Left lobe of liver (tissue), 2 donors: ENCODE results near the gene NUP54. TPM values are rescaled to one million over a fixed set of nuclear protein-coding genes. Genes with fewer than 3 reads are reported as not detected.

Experiments used
- ATAC-seq: fragments of 200-7000 bp; cut with Tn5 transposase; one replicate; pipeline ENCODE4 v1.9.1; 2020; ENCODE audit warnings: mild to moderate bottlenecking, moderate library complexity
- DNase-seq: peaks from one replicate; pipeline ENCODE4 v3.0.0-alpha.2; 2020; ENCODE audit warnings: low spot score
- total RNA-seq: library from RNA; stranded (reverse); gene quantifications from one replicate; pipeline ENCODE4 v1.2.1, GENCODE V29; 2021
- donor health status: DM: no; HTN: no; CAD: no; lungs with moderate emphysema.
- donor health status: DM: no; HTN: yes; CAD: no.

The NUP54 gene
- total RNA-seq, 1 donor from 2014 or later = 11.8 TPM

DNA sequence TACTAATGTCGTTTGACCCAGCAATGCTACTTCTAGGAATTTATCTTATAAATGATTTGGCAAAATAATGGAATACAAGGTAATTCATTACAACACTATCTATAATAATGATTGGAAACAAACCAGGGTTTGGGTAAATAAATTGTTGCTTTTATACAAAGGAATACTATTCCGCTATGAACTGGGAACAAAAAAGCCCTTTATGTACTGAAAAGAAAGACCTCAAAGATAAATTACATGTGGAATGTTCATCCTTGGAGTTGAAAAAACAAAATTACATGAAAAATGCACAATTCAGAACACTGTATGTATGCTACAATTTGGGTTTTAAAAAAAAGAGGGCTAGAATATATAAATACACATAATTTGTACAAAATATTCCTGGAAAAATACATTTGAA, 5.2 kb upstream of the NUP54 start:
- no peak for DNase-seq
- no peak for ATAC-seq

DNA sequence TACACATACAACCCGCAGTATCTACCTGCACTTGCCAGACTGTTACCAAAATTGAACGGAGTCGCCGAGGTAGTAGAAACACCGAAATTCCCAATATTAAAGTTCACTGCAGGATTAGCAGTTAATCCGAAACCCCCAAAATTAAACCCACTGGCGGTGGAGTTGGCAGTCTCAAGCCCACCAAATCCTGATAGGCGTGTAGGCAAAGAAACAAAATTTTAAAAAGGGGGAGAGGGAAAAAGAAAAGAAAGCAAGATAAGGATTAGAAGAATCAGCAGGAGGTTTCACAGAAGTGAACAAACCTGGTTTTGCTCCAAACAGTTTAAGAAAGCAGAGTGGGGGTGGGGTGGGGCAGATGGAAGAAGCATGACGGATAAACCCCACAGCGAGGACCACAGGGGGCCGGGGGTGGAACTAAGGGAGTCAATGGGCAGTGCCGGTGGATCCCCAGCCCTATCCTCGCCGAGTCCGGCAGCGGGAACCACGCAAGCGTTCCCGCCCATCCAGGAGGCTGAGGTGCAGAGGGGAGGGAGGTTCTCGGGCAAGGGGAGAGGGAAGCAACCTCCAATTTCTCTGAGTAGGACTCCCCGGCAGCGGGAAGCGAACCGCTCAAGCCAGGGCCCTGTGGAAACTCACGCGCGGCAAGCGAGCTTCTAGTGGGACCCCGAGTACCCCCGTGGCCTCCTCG, 599 bp downstream of the NUP54 start:
- ATAC-seq = peak; percentile 75
- DNase-seq = peak; percentile 66

DNA sequence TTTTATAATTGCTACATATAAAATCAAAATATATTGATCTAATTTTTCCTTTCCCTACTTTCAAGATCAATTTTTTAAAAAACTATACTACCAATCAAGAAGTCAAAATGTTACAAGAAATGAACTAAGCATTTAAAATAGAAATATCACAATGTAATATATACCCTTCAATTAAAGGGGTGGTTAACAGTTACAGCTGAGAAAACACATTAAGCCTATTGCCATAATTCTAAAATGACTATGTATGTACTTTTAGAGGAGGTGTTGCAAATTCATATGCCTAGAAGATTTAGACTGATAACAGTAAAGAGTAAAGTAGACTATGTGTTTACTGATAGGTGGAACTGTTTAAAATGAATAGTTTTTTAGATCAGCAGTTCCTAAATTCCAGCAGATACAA, 3.7 kb downstream of the NUP54 start:
- no peak for DNase-seq
- ATAC-seq = no peak

DNA sequence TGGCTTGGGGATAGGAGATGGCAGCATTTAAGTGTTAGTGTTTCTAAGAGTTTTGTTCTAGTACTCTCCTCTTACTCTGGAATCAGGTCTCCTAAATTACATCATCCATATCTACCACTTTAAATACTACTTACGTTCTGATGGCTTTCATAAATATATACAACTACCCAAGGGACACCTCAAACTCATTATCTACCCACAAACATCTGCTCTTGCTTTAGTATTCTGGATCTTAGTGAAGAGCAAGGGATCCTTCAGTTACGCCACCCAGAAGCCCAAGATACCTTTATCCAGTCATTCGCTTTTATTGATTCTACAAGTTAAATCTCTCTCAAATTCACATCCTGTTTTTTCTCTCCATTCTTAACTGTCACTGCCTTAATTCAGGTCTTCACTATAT, 7.0 kb downstream of the NUP54 start:
- DNase-seq (no peak), ATAC-seq (no peak)

DNA sequence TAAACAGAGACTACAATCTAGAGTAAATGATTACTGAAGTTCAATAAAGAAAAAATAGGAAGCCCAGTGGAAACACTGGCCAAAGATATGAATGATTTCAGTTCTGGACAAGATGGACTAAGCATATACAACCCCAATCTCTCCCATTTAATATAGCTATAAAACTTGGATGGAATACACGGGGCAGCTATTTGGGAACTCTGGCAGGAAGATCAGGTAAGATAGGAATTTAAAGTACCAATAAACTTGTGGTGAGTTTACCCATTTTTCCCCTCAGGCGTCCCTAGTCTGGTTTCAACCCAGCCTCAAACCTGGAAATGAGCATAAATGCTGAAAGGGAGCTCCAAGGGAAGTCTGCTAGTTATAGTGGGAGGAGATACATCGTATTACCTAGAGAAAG, 20.4 kb downstream of the NUP54 start:
- DNase-seq (no peak), ATAC-seq (no peak)

DNA sequence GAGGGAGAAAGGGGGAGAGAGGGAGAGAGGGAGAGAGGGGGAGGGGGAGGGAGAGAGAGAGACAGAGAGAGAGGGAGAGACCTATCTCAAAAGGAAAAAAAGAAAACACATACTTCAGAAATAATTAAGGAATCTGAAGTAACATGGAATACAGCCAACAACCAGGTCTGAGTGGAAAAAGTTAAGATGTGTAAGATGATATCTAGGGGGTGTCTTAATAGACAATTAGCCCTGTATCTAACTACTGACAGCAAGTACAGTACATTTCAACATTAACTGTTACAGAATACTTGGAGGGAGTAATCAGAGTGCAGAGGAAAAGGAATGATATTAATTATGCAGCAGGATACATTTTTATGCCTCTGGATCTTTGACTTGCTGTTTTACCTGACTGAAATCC, 22.4 kb downstream of the NUP54 start:
- no peak for ATAC-seq
- DNase-seq = no peak

DNA sequence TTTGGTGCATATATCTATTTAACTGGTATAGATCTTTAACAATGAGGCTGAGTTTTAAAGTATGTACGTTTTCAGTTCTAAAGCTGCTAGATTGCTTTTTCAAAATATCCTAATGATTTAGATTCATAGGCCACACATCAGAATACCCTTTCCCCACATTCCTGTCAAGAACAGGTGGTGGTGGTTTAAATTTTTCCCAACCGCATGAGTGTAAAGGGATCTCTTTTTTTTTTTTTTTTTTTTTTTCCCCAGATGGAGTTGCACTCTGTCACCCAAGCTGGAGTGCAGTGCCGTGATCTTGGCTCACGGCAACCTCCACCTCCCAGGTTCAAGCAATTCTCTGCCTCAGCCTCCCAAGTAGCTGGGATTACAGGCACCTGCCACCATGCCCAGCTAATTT, 28.0 kb downstream of the NUP54 start:
- no peak for ATAC-seq
- DNase-seq = no peak

DNA sequence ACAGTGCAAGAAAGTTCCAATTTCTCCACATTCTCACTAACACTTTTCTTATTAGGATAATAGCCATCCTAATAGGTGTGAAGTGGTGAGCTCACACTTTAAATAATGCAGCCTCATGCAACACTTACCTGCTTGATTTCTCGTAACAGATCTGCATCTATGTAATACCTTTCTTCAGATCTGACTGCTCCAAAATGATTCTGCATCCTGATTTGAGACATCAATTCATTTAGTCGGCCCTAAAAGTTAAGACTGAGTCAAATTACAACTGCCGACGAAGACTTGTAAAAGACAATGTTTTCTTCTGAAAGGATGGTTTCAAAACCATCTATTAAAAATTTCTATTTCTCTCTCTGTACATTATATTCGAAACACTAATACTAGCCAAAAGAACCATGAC, 30.7 kb downstream of the NUP54 start:
- DNase-seq (no peak), ATAC-seq (no peak)

DNA sequence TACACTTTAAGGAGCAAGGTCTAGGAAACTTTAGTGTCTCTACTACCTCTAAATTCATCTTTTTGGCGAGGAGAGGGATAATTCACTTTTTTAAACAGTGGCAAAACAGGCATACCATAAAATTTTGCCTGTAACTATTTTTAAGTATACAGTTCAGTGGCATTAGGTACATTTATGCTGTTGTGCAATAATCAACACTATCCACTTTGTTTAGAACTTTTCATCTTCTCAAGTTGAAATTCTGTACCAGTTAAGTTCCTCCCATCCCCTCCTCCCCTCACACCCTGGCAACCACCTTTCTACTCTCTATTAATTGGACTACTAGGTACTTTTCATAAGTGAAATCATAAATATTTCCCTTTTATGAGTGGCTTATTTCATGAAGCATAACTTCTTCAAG, 31.4 kb downstream of the NUP54 start:
- ATAC-seq = no peak
- DNase-seq = no peak

DNA sequence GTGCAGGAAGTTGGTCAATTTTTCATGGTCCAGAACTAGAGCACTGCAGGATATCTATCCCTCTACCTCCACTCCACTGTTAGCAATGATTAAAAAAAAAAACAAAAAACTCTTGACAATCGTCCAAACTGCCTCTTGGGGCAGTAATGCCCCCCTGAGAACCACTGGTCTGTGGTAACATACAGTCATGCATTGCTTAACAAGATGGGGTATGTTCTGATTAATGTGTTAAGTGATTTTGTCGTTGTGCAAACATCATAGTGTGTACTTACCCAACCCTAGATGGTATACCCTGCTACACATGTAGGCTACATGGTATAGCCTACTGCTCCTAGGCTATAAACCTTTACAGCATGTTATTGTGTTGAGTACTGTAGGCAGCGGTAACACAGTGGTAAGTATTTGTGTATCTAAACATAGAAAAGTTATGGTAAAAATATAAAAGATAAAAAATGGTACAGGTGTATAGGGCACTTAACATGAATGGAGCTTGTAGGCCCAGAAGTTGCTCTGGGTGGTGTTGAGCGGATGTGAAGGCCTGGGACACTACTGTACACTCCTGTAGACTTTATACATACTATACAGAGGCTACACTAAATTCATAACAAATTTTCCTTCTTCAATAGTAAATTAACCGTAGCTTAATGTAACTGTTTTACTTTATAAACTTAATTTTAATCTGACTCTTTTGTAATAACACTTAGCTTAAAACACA, 39.6 kb downstream of the NUP54 start:
- ATAC-seq (no peak), DNase-seq (no peak)

DNA sequence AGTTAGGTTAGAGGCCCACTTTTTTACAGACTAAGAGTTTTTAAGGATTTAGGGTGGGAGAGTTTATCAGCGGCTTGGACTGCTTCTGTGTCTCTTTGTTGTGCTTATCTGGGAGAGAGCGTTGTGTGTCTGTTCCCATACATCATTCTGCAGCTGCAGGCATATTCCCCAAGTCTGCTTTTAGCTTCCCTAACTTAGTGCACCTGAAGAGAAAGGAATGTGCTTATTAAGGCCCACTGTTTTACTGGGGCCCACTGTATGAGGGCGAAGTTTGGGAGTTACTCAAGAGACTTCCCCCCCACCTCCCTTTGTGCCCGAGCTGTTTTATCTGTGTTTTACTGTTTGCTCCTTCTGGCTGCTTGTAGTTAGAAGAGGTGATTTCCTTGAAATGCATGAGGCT, 41.8 kb downstream of the NUP54 start:
- DNase-seq = no peak
- no peak for ATAC-seq

DNA sequence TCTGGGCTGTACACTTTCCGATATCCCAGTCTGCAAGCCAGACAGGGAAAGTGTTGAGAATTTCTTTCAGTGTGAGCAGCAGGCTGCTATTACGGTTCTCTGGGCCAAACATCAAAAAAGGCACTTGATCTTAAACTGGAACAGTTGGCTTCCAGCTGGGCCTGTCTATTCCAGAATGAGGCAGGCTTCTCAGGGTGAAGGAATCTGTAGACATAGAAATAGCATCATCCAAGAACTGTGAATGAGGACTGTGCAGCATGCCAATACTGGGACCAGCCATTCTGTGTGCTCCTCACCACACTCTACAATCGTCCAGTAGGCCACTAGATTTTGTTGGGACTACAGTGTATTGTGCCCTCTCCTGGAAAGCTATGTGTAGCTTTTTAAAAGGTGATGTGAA, 42.5 kb downstream of the NUP54 start:
- ATAC-seq (no peak), DNase-seq (no peak)

DNA sequence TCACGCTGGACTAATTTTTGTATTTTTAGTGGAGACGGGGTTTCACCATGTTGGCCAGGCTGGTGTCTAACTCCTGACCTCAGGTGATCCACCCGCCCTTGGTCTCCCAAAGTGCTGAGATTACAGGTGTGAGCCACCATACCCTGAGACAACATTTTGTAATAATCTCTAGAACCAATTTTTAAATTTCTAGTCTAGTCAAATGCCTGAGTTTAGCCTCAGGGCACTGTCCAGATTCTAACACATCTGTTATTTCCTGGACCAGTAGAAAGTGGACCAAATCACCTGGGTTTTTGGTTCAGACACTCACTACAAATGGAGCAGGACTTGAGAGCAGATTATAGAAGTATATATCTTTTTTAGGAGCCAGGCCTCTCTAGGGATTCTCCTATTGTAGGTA, 52.1 kb downstream of the NUP54 start:
- no peak for DNase-seq
- ATAC-seq = no peak

DNA sequence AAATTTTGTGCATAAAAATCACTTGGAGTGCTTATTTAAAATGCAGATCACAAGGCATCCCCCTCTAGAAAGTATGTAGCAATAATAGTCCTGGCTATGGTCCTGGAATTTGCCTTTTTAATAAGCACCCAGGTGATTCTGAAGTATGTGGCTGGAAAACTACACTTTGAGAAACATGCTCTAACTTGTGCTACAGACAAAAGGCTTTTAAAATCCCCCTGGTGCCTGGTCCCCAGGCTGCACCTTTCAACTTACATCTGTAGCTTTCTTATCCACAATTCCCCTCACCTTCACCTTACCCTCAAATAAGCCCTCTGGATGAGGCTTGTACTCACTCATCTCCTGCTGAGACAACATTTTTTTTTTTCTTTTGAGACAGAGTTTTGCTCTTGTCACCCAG, 52.6 kb downstream of the NUP54 start:
- DNase-seq = no peak
- no peak for ATAC-seq

DNA sequence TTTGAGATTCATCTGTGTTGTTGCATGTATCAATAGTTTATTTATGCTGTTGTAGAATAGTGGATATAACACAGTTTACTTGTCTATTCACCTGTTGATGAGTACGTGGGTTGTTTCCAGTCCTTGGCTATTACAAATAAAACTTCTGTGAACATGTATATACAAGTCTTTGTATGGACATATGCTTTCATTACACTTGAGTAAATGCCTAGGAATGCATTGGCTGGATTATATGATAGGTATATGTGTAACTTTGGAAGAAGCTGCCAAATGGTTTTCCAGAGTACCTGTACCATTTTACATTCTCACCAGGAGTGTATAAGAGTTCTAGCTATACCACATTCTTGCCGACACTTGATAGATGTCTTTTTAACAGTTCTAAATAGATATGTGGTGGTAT, 57.1 kb downstream of the NUP54 start:
- ATAC-seq = no peak

DNA sequence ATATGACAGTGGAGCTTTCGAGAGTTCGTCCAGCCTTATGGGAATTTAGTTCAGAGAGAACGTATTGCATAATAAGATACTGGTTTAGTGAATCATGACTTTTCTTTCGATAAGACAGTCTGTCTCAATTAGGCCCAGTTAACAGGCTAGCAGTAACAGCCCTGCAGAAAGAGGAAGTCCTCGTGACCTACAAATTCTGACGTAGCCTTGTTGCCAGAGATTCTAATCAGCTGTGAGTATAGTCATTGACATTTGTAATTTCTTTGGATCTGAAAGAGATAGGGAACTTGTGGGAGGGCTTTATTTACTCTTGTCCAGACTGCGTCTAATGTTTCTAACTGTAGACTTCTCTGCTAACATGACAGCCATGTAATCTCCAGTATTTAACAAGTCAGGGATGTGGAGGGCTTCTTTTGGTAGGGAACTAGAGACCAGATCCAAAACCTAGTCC, 57.9 kb downstream of the NUP54 start:
- no peak for DNase-seq
- ATAC-seq = peak; percentile 11

More for the DNA sequence above, 57.1 kb downstream of the NUP54 start:
- DNase-seq = no peak

DNA sequence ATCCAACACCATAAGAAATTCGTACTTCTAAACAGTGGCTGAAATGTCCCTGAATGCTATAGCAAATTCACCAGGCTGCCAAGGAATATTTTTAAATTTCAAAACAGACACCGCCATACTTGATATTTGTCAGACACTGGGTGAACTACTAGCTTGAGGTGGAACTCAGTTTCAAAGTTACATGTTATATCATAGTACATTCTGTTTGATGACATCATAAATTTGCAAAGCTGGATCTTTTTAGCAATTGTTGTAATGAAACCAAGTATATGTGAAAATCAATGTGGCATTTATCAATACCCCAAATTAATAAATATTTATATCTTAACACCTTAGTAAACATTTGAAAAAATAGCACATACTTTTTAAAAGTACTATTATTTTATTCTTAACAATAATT, 59.5 kb downstream of the NUP54 start:
- ATAC-seq (no peak), DNase-seq (no peak)

DNA sequence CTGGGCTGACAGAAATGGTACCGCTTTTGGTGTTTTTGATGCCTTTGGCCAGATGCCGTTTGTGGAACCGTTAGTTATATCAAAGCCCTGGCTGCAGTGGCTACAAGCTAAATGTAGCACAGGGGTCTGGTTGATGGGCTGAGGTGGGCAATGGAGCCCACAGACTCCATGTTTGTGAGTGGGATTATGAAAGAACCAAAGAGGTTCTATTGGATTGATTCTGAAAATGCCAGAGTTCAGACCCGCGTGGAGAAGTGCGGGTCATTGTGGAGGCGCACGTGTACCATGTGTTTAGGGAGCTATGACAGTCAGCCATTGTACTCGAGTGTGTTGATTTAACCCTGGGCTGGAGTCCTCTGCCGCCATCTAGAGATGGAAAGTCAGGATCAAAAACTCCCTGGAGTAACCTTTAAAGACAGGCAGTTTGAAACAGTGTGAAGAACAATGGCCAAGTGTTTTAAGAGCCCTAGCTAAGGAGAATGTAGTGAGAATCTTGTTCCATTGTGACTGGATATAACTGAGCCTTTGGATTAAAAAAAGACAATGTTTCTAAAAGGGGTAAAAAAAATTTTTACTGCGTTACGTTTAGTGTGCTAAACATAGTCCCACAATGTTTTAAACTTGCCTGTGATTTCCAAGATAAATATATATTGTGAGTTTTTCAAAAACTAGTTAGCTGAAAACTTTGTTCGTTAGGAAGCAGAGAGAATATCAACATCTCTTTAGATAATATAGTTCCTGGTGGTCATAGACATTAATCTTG, 61.0 kb downstream of the NUP54 start:
- peak; percentile 62 for DNase-seq

DNA sequence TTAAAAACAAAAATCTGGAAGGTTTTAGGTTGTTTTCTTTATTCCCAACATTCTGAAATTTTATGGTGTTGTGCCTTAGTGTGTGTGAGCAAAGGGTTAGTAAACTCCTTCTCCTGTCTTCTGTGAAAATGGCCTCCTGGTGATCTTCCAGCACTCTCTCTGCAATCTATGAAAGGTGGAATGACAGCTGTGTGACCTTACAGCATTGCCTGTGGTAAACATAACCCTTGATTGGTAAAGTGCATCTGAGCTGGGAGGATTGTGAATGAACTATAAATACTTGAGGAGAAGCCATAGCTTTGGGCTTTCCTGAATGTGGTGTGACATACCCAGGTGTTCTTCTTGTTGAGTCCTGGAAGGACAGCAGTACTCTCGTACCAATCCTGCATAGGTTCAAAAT, 63.7 kb downstream of the NUP54 start:
- peak; percentile 48 for ATAC-seq
- no peak for DNase-seq

More for the DNA sequence above, 61.0 kb downstream of the NUP54 start:
- peak; percentile 98 for ATAC-seq

DNA sequence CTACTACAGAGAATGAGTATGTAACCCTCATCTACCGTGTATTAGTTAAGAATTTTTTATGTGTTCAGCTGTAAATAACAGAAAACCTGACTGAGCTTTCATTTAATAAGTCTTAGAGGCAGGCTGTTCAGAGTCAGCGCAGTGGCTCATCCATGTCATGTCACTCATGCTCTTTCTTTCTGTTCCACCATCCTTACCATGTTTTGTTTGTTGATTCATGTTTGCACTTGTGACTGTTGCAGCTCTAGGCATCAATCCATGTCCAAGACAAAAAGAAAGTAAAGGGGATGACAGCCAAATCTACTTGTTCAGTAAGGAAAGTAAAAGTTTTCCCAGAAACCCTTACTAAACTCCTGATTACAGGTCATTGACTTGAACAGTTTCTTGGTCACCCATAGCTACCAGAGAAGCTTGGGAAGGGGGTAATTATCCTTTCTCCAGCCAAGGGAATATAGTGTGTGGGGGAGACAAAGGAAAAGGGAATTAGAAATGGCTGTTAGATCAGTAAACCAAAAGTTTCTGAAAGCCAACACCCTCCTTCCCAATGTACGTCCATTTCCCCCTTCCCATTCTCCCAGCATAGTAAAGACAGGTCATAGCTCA, 64.7 kb downstream of the NUP54 start:
- ATAC-seq = no peak
- DNase-seq = no peak

DNA sequence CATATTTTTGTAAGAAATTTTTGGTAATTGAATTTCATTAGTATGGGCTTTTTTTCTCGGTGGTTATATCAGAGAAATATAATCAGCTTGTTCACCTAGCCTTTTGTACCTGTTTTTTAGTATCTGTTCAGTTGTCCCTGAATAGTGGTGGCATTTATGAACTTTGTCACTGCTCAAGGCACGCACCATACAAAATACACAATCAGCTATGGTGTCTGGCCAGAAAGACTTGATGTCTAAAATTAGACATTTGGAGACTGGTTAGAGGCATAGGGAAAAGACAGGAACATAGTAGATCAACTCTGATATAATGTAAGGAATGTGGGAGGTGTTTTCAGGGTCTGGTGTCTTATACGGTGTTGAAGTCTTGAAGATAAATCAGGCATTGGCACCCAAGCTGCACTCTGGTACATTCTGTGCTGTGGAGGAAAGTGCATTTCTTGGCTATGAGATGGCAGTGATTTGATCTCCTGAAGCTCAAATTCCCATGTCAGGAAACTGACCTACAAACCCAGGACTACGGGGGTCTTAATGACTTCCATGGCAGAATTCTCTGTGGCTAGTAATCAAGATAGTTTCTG, 70.1 kb downstream of the NUP54 start:
- ATAC-seq (peak; percentile 80), DNase-seq (no peak)
